Spleen (tissue), 11 donors: ENCODE measurements around the gene C15orf39. TPM values are rescaled to one million over a fixed set of nuclear protein-coding genes. Genes with fewer than 3 reads are reported as not detected.

Source experiments
- DNase-seq: peaks from one replicate; pipeline ENCODE4 v3.0.0-alpha.2; 2020
- H3K27ac ChIP-seq, 8 donors: fragments of 200-600 bp; sonication (generic) in 7 of 8; 1 replicate in 4 of 8; 2 replicates in 4 of 8; pipeline versions ENCODE4 v1.5.0 to v1.8.0; 2016 to 2021; ENCODE audit warnings: inconsistent platforms in 4 of 8, mild to moderate bottlenecking in 4 of 8, moderate library complexity in 1 of 8
- H3K27me3 ChIP-seq, 7 donors: fragments of 200-600 bp; sonication (generic) in 6 of 7; replicated peaks in 1 of 7; 1 replicate in 4 of 7; 2 replicates in 3 of 7; pipeline versions ENCODE4 v1.5.0 to v1.8.0; 2016 to 2021; ENCODE audit warnings: inconsistent platforms in 3 of 7, mild to moderate bottlenecking in 1 of 7
- H3K36me3 ChIP-seq, 6 donors: fragments of 200-600 bp; sonication (generic) in 5 of 6; 1 replicate in 4 of 6; 2 replicates in 2 of 6; pipeline versions ENCODE4 v1.5.0 to v1.8.0; 2016 to 2021; ENCODE audit warnings: inconsistent platforms in 2 of 6
- H3K4me1 ChIP-seq, 6 donors: fragments of 200-600 bp; sonication (generic) in 5 of 6; 1 replicate in 3 of 6; 2 replicates in 3 of 6; pipeline versions ENCODE4 v1.5.0 to v1.8.0; 2016 to 2021; ENCODE audit warnings: inconsistent platforms in 3 of 6
- H3K4me3 ChIP-seq, 8 donors: fragments of 200-600 bp; sonication (generic) in 7 of 8; 1 replicate in 4 of 8; 2 replicates in 4 of 8; pipeline versions ENCODE4 v1.5.0 to v1.8.0; 2016 to 2021; ENCODE audit warnings: inconsistent platforms in 4 of 8, mild to moderate bottlenecking in 4 of 8, moderate library complexity in 2 of 8
- H3K9me3 ChIP-seq, 8 donors: fragments of 200-600 bp; sonication (generic) in 7 of 8; 1 replicate in 4 of 8; 2 replicates in 4 of 8; pipeline versions ENCODE4 v1.5.0 to v1.8.0; 2016 to 2021; ENCODE audit warnings: inconsistent platforms in 4 of 8
- CTCF ChIP-seq, 11 experiments: fragments of 200-600 bp in 7 of 11; fragments of 450-650 bp in 4 of 11; sonication (generic) in 4 of 11; IDR thresholded peaks in 8 of 11; conservative IDR thresholded peaks in 3 of 11; 1 replicate in 7 of 11; 2 replicates in 4 of 11; pipeline versions ENCODE4 v1.4.0 to v1.8.0; 2016 to 2021; ENCODE audit warnings: antibody characterized with exemption in 11 of 11, inconsistent platforms in 4 of 11, mild to moderate bottlenecking in 1 of 11
- POLR2A ChIP-seq, 3 donors: fragments of 450-650 bp; IDR thresholded peaks; one replicate each; pipeline ENCODE4 v1.5.1; 2017; ENCODE audit warnings: antibody characterized with exemption in 3 of 3, mild to moderate bottlenecking in 1 of 3
- POLR2AphosphoS5 ChIP-seq, 3 donors: sonication (generic); formaldehyde crosslinking; IDR thresholded peaks; one replicate each; pipeline ENCODE4 v1.5.1; 2017; ENCODE audit warnings: antibody characterized with exemption in 3 of 3
- WGBS, 5 donors: extraction: QIAGEN DNeasy Blood & Tissue Kit in 3 of 5; methylation state at CpG; one replicate each; pipeline versions ENCODE4 v1.1.5 to v1.1.7; 2013 to 2018; 5-methylcytosine and 5-hydroxymethylcytosine counted together
- intact Hi-C: fragments of 100-400 bp; cut with DNase I; formaldehyde crosslinking; loops from one replicate; pipeline ENCODE4 v1.15.0; 2023; ENCODE audit warnings: low total_unique reads
- polyA plus RNA-seq, 3 donors: library from polyadenylated mRNA; stranded (reverse); fragments of 200-250 nt; gene quantifications; one replicate each; pipeline ENCODE4 v1.2.1, GENCODE V29; 2013
- total RNA-seq, 7 donors: library from RNA; depleted of rRNA in 3 of 7; stranded (reverse); fragments of >200 nt in 3 of 7; fragmentation: NEBNext Ultra II Directional in 4 of 7; extraction: Animal tissue kit (Norgen Biotek cat#: 25700) in 4 of 7; gene quantifications; one replicate each; pipeline versions ENCODE4 v1.1.0 to v1.2.1, GENCODE V29; 2016 to 2021
- donor health status: healthy with polysubstance abuse.
- donor health status: DM: no; HTN: no; CAD: no; lungs with moderate emphysema.
- donor health status: DM: no; HTN: no; CAD: no.
- donor health status: Bipolar disorder and iron deficiency.
- donor health status: healthy.
- donor health status: DM: no; HTN: no; CAD: no.
- donor health status: DM: yes; HTN: yes; CAD: no.

The C15orf39 gene
- total and polyA plus RNA-seq, 10 donors: 6.9 to 70.2 (median 58.4) TPM

GRCh38 chr15:75177360-75178071 is 24.2 kb upstream of the C15orf39 start:
- Histone ChIP-seq H3K4me1 (peaks cover 0 to 66% (median 34%) of the 10 kb centered on the region in 6 donors), H3K9me3 (no peaks in the 10 kb centered on the region), H3K4me3 (no peak overlapping the region), H3K36me3 (no peaks in the 10 kb centered on the region), H3K27me3 (peaks cover 0 to 35% (median 5%) of the 10 kb centered on the region in 7 donors), H3K27ac (peak overlapping the region in 6 of 8 donors; percentile 12 to 80 (median 63))
- WGBS, 5 donors: 52 to 61% (median 56%) methylated on average over 5 to 6 of the region's 6 CpGs
- no peak for TF ChIP-seq CTCF (IDR thresholded peaks at IDR 0.05 in 8 of 11, conservative IDR thresholded peaks at IDR 0.05 in 3 of 11)
- no peak for TF ChIP-seq POLR2AphosphoS5 (IDR thresholded peaks at IDR 0.05)
- TF ChIP-seq POLR2A (IDR thresholded peaks at IDR 0.05): no peak
- DNase-seq: no peak
- intact Hi-C loops: no loop called here

- Histone ChIP-seq H3K4me3 (peak overlapping the region in 6 of 8 donors; percentile 13 to 61 (median 32)), H3K36me3 (no peaks in the 10 kb centered on the region), H3K9me3 (no peaks in the 10 kb centered on the region), H3K27ac (peak overlapping the region in 6 of 8 donors; percentile 12 to 80 (median 63)), H3K4me1 (peaks cover 0 to 60% (median 34%) of the 10 kb centered on the region in 6 donors), H3K27me3 (peaks cover 0 to 35% (median 5%) of the 10 kb centered on the region in 7 donors)
- intact Hi-C loops: no loop called here
- WGBS, 5 donors: 14 to 26% (median 15%) methylated on average over 10 to 53 of the region's 53 CpGs
- peak in 2 of 11 experiments; percentile 7 to 15 for TF ChIP-seq CTCF (IDR thresholded peaks at IDR 0.05 in 8 of 11, conservative IDR thresholded peaks at IDR 0.05 in 3 of 11)
- TF ChIP-seq POLR2AphosphoS5 (IDR thresholded peaks at IDR 0.05): peak in 2 of 3 donors; percentile 57 to 71
- no peak for TF ChIP-seq POLR2A (IDR thresholded peaks at IDR 0.05)
- DNase-seq: peak; percentile 85
These were observed 23.3 kb upstream of the C15orf39 start for GRCh38 chr15:75178171-75178937.

- peak overlapping the region in 6 of 8 donors; percentile 13 to 61 (median 32) for H3K4me3 ChIP-seq
- no peak for DNase-seq
- no peaks in the 10 kb centered on the region for H3K9me3 ChIP-seq
- no peaks in the 10 kb centered on the region for H3K36me3 ChIP-seq
- peaks cover 0 to 60% (median 34%) of the 10 kb centered on the region in 6 donors for H3K4me1 ChIP-seq
- H3K27ac ChIP-seq: peak overlapping the region in 5 of 8 donors; percentile 53 to 80 (median 66)
- 30 to 60% (median 38%) methylated on average over 13 to 20 of the region's 20 CpGs for WGBS, 5 donors
- H3K27me3 ChIP-seq: peaks cover 0 to 35% (median 5%) of the 10 kb centered on the region in 7 donors
- intact Hi-C loops: no loop called here
- TF ChIP-seq POLR2A (IDR thresholded peaks at IDR 0.05) (no peak), CTCF (IDR thresholded peaks at IDR 0.05 in 8 of 11, conservative IDR thresholded peaks at IDR 0.05 in 3 of 11) (no peak), POLR2AphosphoS5 (IDR thresholded peaks at IDR 0.05) (no peak)
These were observed 22.5 kb upstream of the C15orf39 start for GRCh38 chr15:75178938-75179745.
